Measurements from ENCODE around the gene PTPN13. TPM values are rescaled to one million over a fixed set of nuclear protein-coding genes. Genes with fewer than 3 reads are reported as not detected.

The PTPN13 gene
- total RNA-seq, 1 donor from 2014 or later = 0.88 TPM

GRCh38 chr4:86815653-86816052, 221.5 kb downstream of the PTPN13 start:
- intact Hi-C loops (cut with micrococcal nuclease) = no loop called here

DNA sequence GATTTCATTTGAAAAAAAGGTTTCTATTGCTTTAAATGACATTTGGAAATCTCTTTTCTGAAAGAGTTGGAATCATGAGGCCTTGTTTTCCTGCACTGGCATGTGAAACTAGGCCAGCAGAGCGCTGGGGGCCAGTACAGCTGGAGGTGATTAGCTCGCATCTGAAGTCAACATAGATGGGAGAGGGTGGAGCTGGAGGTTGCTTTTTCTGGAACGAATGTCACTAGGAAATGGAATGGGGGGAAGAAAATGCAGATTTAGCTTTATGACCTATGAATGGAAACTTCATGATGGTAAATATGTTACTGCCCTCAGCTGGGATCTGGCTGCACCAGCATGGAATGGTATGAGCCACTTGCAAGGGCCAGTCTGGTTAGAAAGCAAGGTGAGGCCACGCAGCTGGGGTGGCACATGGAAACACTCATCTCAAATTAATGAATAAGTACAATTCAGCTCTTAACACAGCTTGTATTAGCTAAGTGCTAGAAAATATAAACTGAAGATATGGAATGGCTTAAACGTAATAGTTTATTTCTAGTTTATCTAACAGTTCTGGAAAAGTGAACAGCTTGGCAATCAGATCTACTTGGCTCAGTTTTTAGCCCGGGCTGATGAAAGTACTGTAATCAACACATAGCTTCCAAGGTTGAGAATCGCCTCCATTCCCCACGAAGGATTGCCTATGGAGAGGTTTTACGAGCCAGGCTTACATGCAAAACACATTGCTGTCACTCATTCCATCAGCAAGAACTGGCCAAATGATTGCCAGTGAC, 222.6 kb downstream of the PTPN13 start:
- intact Hi-C loops (cut with micrococcal nuclease) = no loop called here

- intact Hi-C loops (cut with micrococcal nuclease) = no loop called here
These were observed 224.1 kb downstream of the PTPN13 start for GRCh38 chr4:86818211-86818610.

DNA sequence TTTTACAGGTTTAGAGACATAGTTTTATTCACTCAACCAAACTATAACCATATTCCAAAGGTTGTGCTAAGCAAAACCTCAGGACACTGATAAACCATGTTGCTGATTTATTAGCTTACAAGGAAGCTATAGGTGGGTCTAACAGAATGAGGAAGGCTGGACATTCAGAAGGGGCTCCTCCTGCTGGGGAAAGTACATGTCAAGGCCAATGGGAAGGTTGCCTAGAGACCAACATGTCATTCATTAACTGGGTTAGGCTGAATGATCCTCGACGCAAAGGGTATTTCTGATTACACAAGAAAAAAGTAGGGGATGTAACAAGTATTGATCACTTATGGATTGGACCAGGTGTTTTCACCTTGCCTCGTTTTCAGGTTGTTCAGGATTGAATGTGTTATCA, 224.7 kb downstream of the PTPN13 start:
- intact Hi-C loops (cut with micrococcal nuclease) = no loop called here

GRCh38 chr4:86819561-86819960, 225.4 kb downstream of the PTPN13 start:
- intact Hi-C loops (cut with micrococcal nuclease) = no loop called here

DNA sequence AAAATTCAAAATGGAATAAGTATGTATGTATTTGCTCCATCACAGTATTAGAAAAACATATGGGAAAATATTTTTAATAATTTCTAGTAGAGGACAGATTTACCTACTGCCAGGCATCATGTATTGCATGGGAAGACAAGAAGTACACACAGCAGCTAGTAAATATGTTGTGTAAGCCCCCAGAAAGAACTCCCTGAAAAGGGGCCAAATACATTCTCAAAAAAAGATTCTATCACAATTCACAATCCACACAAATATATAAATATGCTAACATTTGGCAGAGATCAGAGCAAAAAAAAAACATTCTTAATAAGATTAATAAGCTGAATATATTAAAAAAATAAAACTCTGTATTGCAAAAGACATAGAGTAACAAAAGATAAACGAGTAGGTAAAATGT, 227.0 kb downstream of the PTPN13 start:
- intact Hi-C loops (cut with micrococcal nuclease) = no loop called here

DNA sequence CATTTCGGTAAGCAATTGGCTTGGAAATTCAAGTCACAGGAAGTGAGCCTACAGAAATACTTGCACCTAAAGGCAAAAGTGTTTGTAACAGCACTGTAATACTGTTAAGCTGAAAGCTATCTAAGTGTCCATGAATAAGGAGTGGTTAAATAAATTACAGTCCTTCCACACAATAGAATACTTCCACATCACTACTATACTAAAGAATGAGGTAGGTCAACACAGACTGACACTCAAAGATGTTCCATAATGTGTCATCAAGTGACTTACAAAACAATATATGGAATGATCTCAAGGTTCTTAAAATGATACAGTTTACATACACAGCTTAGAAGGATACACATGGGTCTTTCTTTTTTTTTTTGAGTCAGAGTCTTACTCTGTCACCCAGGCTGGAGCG, 228.0 kb downstream of the PTPN13 start:
- intact Hi-C loops (cut with micrococcal nuclease) = no loop called here

GRCh38 chr4:86825511-86825910, 231.4 kb downstream of the PTPN13 start:
- intact Hi-C loops (cut with micrococcal nuclease) = no loop called here

GRCh38 chr4:86831262-86832130, 237.4 kb downstream of the PTPN13 start:
- intact Hi-C loops (cut with micrococcal nuclease) = no loop called here

DNA sequence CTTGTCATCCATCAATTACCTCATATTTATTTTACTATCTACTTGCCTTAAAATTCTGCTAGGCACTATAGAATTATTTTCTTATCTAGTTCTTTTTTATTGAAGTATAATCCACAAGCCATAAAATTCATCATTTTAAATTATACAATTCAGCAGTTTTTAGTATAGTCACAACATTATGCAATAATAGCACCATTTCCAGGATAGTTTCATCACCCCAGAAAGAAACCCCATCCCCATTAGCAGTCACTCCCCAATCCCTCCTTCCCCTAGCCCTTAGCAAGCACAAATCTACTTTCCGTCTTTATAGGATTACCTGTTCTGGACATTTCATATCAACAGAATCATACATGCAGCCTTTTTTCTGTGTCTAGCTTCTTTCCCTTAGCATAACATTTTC, 239.5 kb downstream of the PTPN13 start:
- intact Hi-C loops (cut with micrococcal nuclease) = no loop called here

DNA sequence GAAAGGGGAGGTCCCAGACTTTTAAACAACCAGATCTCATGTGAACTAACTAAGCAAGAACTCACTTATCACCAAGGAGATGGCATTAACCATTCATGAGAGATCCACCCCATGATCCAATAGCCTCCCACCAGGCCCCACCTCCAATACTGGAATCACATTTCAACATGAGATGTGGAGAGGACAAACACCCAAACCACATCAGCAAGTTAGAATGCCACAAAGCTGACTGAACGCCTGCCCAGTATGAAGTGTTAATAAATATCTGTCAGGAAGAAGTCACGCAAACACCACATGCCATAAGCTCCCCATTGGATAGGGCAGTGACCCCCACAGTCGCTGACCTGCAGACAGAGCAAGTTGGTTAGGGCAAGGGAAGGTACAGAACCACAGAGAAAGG, 240.8 kb downstream of the PTPN13 start:
- intact Hi-C loops (cut with micrococcal nuclease) = no loop called here

GRCh38 chr4:86835677-86836076, 241.6 kb downstream of the PTPN13 start:
- intact Hi-C loops (cut with micrococcal nuclease) = no loop called here

DNA sequence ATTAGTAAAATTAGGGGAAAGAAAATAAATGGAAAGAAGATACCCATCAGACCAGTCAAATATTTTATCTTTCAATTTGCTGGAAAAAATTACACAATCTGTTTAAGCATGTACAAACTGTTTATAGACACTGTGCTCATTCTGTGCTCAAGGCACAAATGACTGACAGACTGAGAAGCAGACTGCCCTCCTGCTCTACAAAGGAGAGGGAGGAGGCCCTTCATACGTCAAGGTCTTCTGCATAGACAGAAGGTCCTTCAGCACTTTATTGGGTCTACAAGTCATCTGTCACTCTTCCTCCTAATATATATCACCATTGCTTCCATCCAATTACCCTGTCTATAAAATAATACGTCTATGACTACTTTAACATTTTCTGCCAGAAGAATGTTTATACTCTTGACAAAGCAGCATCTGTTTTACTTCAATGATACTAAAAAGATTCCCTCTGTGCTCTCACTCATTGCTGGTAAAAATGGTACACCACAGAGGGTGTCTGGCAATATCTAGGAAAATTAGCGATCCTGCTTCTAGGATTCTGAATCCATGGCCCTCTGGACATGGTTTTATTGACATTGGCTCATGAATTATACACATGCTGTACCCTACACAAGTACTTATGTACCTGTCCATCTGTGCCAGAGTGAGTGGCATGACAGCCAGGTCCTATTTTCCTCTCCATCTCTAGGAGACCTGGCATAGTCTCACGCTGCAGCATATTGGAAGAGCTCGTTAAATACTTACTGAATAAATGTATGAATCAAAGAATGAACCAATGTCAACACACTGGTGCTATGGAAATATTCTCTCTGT, 243.8 kb downstream of the PTPN13 start:
- intact Hi-C loops (cut with micrococcal nuclease) = no loop called here

GRCh38 chr4:86840858-86841257, 246.7 kb downstream of the PTPN13 start:
- intact Hi-C loops (cut with micrococcal nuclease) = no loop called here

DNA sequence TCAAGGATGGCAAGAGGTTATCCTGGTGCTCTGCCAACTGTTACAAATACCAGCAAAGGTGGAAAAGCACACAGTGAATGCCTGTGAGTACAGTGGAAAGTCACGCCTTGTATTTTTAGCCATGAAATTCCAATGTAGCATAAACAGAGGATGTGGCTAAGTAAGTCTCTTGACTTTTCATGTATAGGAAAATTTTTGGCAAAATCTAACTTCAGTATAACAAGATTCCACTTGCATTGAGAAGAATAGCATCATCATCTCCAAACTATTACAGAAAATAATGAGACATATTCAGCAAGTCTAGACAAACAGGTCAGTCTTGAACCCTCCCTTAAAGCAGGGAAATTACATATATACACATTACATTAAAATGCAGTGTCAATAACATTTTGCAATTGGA, 247.2 kb downstream of the PTPN13 start:
- intact Hi-C loops (cut with micrococcal nuclease) = no loop called here

DNA sequence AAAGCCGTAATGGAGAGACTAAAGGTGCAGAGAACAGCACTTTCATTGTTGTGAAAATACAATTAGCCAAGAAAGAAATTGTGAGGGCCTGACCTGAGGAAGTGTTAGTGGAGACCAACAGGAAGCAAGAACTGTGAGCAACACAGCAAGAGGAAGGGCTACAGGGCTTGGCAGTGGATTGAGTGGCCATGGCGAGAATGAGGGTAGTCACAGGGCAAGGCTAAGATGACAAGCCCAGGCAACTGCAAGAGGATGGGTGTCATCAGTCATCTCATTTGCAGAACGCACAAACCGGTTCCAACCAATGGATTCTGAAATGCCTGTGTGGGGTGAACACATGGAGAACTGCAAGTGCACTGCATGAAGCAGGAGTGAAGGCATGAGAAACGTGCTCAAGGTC, 251.5 kb downstream of the PTPN13 start:
- intact Hi-C loops (cut with micrococcal nuclease) = no loop called here

- intact Hi-C loops (cut with micrococcal nuclease) = no loop called here
These were observed 252.8 kb downstream of the PTPN13 start for GRCh38 chr4:86846921-86847320.

GRCh38 chr4:86847571-86847970, 253.5 kb downstream of the PTPN13 start:
- intact Hi-C loops (cut with micrococcal nuclease) = no loop called here

GRCh38 chr4:86848136-86848535, 254.0 kb downstream of the PTPN13 start:
- intact Hi-C loops (cut with micrococcal nuclease) = no loop called here

- intact Hi-C loops (cut with micrococcal nuclease) = no loop called here
These were observed 254.9 kb downstream of the PTPN13 start, which contains the start of gene SLC10A6 for GRCh38 chr4:86848732-86849619. TSS of gene SLC10A6 (minus strand) at chr4:86849384. CDS start at chr4:86849115, 269 bp downstream.

- intact Hi-C loops (cut with micrococcal nuclease) = no loop called here
These were observed 259.1 kb downstream of the PTPN13 start for GRCh38 chr4:86853209-86853608.
